HG03045 (cell line): ENCODE measurements around the gene SLC25A25.

Source experiments
- ATAC-seq: cut with Tn5 transposase; IDR thresholded peaks from one replicate; pipeline ENCODE4 v1.9.1; 2021; ENCODE audit warnings: mild to moderate bottlenecking, moderate library complexity; ENCODE audit not compliant: unreplicated experiment

The SLC25A25 gene

DNA sequence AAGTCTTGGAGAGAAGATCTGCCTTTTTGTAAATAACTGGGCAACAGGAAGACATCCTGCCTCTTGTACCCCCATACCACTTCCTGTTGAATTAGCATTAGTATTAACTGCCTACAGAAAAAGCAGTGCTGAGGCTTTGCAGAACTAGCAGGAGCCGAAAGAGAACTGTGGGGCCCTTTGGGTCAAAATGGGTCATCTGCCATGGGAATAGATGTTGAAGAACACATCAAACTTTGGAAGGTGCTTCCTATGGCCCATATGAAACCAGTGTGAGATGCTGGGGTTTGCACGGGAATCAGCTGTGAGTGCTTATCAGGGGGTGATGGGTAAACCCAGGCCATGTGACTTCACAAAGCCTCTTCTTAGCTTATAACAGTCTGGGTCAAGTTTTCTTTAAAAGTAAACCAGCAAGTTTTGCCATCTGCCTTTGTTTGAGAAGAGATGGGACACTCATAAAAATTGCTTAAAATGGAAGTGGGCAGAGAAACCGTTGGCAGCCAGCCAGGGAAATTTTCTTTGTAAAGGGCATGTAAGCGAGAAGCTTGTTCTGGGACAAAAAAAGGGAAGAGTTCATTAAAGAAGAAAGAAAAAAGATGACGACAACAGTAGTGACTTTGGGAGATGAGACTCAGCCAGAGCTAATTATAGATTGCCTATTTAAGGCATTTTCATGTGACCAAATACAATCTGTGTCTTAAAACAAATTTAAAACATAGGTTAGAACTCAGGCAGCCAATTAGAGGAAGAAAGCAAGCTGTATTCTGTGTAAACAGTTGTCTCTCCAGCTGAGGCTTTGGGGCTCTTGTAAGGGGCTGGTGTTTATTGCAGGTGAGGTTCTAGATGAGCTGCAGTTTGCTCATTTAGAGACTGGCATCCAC is 4.4 kb downstream of the SLC25A25 start:
- no peak for ATAC-seq

GRCh38 chr9:128073253-128073886 is 5.3 kb downstream of the SLC25A25 start:
- ATAC-seq: no peak

DNA sequence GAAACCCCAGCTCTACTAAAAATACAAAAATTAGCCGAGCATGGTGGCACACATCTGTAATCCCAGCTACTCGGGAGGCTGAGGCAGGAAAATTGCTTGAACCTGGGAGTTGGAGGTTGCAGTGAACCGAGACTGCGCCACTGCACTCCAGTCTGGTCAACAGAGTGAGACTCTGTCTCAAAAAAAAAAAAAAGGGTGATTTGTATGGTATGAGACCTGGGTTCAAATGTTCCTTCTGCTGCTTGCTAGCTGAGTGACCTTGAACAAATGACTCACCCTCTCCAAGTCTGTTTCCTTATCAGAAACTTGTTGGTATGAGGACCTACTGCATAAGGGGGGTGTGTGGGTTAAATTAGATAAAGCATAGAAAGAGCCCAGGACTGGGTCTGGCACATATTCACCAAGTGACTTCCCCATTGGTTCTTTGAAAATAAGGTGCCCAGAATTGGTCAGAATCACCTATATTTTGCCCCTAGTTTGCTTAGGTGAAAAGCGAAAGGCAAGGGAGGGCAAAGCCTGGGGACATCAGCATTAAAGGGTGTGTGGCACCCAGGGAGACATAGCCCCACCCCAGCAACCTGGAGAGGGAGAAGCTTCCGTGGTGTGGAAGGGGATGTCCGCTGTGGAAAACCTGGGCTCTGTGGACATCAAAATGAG is 9.9 kb downstream of the SLC25A25 start:
- ATAC-seq: no peak

DNA sequence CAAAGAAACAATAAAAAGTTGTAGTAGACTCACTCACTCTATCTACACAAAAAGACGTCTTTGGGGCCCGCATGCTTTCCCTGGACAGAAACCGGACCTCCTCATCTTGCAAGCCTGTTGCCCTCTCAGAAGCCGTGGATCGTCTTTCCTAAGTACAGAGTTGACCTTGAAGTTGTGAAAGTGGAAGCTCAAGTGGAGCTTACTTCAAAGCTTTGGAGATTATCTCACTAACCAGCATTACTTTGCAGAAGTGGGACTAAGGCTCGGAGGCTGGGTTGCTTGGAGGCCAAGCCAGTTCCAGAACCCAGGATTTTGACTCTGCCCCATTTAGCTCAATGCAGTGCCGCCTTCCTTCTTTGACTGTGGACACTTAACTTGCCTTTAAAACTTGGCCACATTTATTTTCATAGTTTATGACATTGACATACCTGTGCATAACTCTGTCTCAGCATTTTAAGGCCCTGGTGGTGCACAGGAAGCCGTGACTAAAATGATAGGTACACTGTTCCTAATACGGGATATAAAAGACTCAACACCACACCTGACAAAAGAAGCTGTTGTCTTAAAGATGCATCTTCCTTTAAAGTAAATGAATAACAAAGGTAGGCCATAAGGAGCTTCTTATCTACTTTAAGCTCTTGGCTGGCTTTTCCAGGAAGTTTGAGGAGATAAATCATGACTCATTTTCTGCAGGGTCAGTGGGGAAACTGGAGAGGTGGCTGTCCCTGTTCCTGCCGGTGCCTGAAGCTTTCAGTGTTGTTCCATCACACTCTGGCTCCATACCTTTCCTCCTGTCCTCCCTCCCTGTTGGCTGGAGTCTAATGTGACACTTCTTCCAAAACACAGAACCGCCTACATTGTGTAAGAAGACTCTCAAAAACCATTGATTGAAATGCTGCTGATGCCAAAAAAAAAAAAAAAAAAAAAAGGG is 10.7 kb downstream of the SLC25A25 start:
- no peak for ATAC-seq

- ATAC-seq: no peak
These were observed 12.2 kb downstream of the SLC25A25 start for GRCh38 chr9:128080206-128080605.

DNA sequence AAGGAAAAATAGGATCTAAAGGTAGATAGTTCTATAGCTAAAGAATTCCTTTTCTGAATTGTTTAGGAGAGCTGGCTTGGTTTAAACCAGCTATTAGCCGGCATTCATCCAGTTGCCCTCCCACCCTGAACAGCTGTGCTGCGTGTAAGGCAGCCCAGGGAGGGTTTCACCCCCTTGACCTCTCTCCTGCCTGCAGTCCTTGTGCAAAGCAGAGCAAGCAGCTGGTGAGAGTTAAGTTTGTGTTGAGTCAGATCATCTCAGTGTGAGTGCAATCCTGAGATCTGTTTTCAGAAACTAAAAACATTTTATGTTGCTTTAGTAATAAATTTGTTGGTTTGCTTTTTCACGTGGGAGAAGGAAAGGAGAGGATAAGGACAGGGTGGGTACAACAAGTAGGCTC is 13.0 kb downstream of the SLC25A25 start:
- ATAC-seq: no peak

- no peak for ATAC-seq
These were observed 14.1 kb downstream of the SLC25A25 start for GRCh38 chr9:128082151-128082550.

GRCh38 chr9:128084746-128085145 is 16.7 kb downstream of the SLC25A25 start:
- ATAC-seq: no peak

DNA sequence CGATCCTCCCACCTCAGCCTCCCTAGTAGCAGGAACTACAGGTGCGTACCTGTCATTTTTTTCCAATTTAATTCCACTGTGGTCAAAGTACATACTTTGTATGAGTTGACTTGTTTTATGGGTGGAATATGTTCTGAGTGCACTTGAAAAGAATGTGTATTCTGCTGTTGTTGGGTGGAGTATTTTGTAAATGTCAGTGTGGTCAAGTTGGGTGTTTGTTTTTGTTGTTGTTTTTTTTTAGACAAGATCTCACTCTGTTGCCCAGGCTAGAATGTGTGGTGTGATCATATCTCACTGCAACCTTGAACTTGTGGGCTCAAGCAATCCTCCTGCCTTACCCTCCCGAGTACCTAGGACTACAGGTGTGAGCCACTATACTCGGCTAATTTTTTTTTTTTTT is 17.9 kb downstream of the SLC25A25 start:
- no peak for ATAC-seq

- no peak for ATAC-seq
These were observed 19.2 kb downstream of the SLC25A25 start for GRCh38 chr9:128087262-128087661.

DNA sequence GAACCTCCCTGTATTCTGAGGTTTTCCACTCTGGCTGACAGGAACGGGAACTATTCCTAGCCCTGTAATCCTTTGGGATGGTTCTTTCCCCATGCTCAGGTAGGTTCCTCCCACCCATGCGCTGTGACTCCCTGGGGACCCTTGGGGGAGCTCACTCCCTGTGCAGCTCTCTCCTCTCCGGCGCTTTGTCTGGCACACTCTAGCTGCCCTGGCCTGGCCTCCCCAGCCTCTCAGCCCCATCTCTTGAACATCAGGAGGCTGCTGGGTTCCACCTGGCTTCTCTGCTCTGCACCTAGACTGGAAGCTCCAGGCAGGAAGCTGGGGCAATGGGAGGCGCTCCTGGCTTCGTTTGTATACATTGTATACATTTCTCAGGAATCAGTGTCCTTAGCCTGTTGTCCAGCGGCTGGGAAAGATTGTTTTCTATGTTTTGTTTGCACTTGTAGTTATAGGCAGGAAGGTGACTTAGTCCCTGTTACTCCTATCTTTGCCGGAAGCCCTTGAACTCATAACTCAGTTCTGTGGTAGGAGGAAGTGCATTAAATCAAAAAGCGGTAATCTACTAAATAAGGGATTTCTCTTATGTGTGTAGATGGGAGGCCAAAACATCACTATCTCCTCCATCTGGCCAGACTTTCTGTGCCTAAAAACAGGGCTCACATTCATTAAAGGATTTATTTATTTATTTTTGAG is 20.4 kb downstream of the SLC25A25 start:
- ATAC-seq: no peak

DNA sequence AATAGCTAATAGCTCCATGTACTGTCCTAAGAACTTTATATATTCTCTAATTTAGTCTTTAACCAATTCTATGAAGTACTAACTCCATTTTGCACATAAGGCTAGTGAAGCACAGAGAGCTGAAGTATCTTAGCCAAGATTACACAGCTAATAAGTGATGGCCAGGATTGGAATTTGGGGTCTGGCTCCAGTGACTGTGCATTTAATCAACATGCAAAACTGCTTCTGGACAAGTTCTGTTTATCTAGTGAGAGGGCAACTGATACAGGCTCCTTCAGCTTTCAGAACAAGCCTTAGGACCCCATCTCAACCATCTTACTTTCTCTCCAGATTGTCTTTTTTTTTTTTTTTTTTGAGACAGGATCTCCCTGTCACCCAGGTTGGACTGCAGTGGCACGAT is 21.3 kb downstream of the SLC25A25 start:
- no peak for ATAC-seq

GRCh38 chr9:128091144-128091543 is 23.1 kb downstream of the SLC25A25 start:
- no peak for ATAC-seq

DNA sequence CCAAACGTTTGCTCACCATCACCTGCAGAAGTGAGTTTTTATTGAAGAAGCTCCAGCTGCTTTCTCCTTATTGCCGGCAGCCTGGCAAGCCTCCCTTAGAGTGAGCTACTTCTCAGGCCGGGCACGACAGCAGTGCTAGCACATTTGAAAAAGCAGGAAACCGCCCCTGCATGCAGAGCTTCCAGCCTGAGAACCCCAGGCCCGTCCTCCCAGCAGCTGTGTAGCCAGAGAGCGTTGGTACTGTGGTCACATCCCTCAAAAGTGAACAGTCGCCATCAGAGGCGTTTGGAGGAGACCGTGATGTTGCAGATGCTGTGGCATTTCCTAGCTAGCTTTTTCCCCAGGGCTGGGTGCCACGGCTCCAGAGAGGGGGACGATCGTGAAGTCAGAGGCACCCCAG is 23.5 kb downstream of the SLC25A25 start:
- ATAC-seq: no peak

DNA sequence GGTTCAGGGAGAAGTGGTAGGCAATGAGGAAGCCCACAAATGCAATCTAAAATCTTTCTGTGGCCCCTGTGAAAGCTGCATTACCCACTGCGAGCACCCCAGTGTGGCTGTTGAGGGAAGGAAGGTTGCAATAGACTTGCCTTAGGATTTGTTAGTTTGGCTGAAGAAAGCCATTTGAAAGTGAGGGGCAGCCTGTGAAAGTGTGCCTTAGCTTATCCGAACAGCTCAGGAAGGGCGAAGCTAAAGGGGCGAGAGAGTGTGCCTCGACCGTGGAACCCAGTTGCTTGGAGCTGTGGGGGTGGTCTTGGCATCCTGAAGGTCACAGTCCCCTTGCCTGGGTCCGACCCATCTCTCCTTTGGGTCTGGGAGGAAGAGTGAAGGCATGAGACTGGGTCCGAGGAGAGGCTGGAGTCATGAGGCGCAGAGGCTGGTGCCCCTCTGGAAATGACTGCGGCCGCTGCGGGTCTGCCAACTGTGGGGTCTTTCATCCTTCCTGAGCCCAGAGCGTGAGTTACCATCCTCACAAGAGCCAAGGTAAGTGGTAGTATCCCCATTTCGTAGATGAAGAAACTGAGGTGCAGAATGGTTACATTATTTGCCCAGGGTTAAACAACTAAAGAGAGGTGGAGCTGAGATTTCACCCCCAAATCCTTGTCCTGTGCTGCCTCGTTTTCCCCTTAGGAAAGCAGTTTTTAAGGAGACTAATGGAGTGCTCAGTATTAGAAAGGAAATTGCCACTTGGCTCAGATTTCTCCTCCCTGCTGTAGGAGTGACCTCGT is 24.4 kb downstream of the SLC25A25 start:
- no peak for ATAC-seq

GRCh38 chr9:128093011-128093410 is 25.0 kb downstream of the SLC25A25 start:
- no peak for ATAC-seq

DNA sequence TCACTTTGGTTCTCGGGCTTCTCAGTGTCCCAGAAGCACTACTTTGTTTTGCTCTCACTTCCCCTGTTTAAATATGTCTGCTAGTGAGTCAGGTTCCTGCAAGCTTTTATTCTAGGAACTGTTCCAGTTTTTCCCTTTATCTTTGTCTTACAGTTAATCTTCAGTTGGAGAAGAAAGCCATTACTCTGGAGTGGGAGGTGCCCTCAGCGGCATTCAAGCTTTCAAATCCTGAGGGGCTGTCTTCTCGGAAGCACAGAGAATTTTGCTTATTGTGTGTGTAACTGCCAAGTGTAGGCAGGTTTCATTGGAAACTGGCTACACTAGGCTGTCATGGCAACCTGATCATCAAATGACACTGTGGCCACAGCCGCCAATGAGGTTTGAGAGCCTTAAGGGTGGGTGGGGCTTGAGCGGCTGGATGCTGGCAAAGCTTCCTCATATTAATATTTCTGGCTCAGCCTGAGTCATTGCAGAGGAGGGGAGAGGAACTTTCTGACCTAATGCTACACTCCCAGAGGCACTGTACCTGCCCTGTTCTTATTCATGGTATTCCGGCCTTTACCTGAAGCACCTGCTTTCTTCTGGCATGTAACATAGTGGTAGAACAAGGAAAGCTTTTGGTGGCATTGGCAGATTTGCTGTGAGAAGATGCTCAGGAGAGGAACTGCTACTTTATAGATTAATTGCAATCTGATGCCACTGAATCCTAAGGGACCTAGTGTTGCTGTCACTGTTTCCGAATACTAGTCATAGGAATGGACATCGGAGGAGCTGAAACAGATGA is 26.3 kb downstream of the SLC25A25 start:
- peak; percentile 79 for ATAC-seq

DNA sequence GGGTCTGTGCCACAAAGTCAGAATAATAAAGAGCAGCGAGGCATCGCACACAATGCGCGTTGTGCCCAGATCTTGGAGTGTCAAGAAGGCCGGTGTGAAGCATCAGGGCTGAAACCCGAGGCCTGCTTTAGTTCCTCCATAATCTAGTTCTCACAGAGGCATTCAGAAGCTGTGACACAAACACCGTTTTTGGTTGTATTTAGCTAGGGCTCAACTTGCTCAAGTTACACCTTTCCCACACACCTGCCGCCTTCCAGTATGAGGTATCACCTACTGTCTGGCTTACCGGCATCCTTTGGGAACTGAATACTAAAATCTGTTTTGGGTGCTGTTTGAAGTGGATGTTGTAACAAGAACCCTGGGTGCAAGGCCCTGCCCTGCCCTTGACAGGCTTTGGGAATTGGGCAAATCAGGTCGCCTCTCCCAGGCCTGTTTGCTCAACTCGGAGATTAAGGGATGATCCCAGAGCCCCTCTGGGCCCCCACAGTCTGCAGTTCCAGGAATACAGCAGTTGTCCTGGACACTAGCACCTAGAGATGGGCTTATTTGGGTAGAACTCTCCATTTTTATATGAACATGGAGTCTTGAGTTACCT is 27.0 kb downstream of the SLC25A25 start:
- no peak for ATAC-seq
